NT2/D1 (cell line): ENCODE measurements around the gene SYK.

Source experiments
- SUZ12 ChIP-seq: IDR thresholded peaks from 2 replicates; pipeline ENCODE4 v1.6.1; 2011; ENCODE audit not compliant: insufficient read length, insufficient read depth; ENCODE audit errors: extremely low read depth
- YY1 ChIP-seq: IDR thresholded peaks from 2 replicates; pipeline ENCODE4 v1.6.1; 2011; ENCODE audit not compliant: insufficient read length, insufficient read depth
- ZNF274 ChIP-seq: IDR thresholded peaks from 2 replicates; pipeline ENCODE4 v1.6.1; 2011; ENCODE audit warnings: mild to moderate bottlenecking, low read depth, low read length

- no peak for TF ChIP-seq YY1
- no peak for TF ChIP-seq ZNF274
- TF ChIP-seq SUZ12: no peak
Observed at GRCh38 chr9:90926936-90927335, 125.3 kb downstream of the SYK start.
